Suprapubic skin (tissue), 4 donors: Measurements from ENCODE around the gene FRK.

Source experiments
- EP300 ChIP-seq: sonication (generic); formaldehyde crosslinking; IDR thresholded peaks from one replicate; pipeline ENCODE4 v1.6.1; 2017; ENCODE audit warnings: antibody characterized with exemption
- POLR2A ChIP-seq, 2 donors: fragments of 450-650 bp; IDR thresholded peaks; one replicate each; pipeline ENCODE4 v1.6.1; 2017; ENCODE audit warnings: antibody characterized with exemption in 2 of 2, mild to moderate bottlenecking in 2 of 2, moderate library complexity in 2 of 2
- POLR2AphosphoS5 ChIP-seq, 3 donors: sonication (generic); formaldehyde crosslinking; IDR thresholded peaks; one replicate each; pipeline ENCODE4 v1.6.1; 2017; ENCODE audit warnings: antibody characterized with exemption in 3 of 3
- TF ChIP-seq, protein P1 (sequence below), 2 donors: fragments of 200-600 bp in 1 of 2; fragments of 450-650 bp in 1 of 2; sonication (generic) in 1 of 2; IDR thresholded peaks; one replicate each; pipeline ENCODE4 v1.5.1; 2016 to 2019; ENCODE audit warnings: antibody characterized with exemption in 2 of 2, mild to moderate bottlenecking in 1 of 2, moderate library complexity in 1 of 2

GRCh38 chr6:116008470-116009243 is 52.0 kb downstream of the FRK start:
- TF ChIP-seq, protein P1, sequence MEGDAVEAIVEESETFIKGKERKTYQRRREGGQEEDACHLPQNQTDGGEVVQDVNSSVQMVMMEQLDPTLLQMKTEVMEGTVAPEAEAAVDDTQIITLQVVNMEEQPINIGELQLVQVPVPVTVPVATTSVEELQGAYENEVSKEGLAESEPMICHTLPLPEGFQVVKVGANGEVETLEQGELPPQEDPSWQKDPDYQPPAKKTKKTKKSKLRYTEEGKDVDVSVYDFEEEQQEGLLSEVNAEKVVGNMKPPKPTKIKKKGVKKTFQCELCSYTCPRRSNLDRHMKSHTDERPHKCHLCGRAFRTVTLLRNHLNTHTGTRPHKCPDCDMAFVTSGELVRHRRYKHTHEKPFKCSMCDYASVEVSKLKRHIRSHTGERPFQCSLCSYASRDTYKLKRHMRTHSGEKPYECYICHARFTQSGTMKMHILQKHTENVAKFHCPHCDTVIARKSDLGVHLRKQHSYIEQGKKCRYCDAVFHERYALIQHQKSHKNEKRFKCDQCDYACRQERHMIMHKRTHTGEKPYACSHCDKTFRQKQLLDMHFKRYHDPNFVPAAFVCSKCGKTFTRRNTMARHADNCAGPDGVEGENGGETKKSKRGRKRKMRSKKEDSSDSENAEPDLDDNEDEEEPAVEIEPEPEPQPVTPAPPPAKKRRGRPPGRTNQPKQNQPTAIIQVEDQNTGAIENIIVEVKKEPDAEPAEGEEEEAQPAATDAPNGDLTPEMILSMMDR (IDR thresholded peaks at IDR 0.05), result no peak
- TF ChIP-seq POLR2A (IDR thresholded peaks at IDR 0.05), result no peak
- TF ChIP-seq EP300, result no peak
- TF ChIP-seq POLR2AphosphoS5 (IDR thresholded peaks at IDR 0.05), result no peak
